GM10248 (cell line): Measurements from ENCODE around the gene SIT1.

Source experiments
- CTCF ChIA-PET: fragments of 300-600 bp; sonication (Branson Sonifier 250); formaldehyde crosslinking; extraction: SDS; loops from one replicate; lab custom pipeline; 2021; ENCODE audit warnings: antibody characterized with exemption; lab: Yijun Ruan, JAX
- POLR2A ChIA-PET: fragments of 350-650 bp; sonication (Branson Sonifier 250); formaldehyde crosslinking; extraction: SDS; loops from one replicate; lab custom pipeline; 2020; ENCODE audit warnings: antibody characterized with exemption; lab: Yijun Ruan, JAX
- DNase-seq: peaks from one replicate; pipeline ENCODE4 v3.0.0; 2012; ENCODE audit errors: extremely low spot score
- CTCF ChIP-seq: IDR thresholded peaks from 2 replicates; pipeline ENCODE4 v1.5.1; 2012; ENCODE audit warnings: mild to moderate bottlenecking, low read depth; ENCODE audit errors: extremely low read depth, missing control alignments, control extremely low read depth

SIT1 gene

GRCh38 chr9:35685506-35685905 is 34.8 kb upstream of the SIT1 start:
- no peak for DNase-seq
- POLR2A ChIA-PET, result no interaction called here
- CTCF ChIA-PET, result interaction anchor here (0.8 to 4.9 kb wide), 5 partner anchors 8 to 49 kb away, joined by 3 to 76 read pairs (median 3); no protein-coding TSS in a partner anchor
- TF ChIP-seq CTCF, result no peak

- ChIA-PET CTCF (interaction anchor here (0.8 to 4.9 kb wide), 5 partner anchors 11 to 50 kb away, joined by 3 to 76 read pairs (median 4); no protein-coding TSS in a partner anchor), POLR2A (no interaction called here)
- TF ChIP-seq CTCF, result no peak
- DNase-seq, result no peak
Measured at GRCh38 chr9:35684921-35685320, 34.2 kb upstream of the SIT1 start.

- DNase-seq, result no peak
- no peak for TF ChIP-seq CTCF
- ChIA-PET CTCF (interaction anchor here (0.8 to 4.9 kb wide), 11 partner anchors 9 to 71 kb away, joined by 3 to 76 read pairs (median 4); partner anchors contain the start of genes ARHGEF39, CA9, CCDC107 and RMRP), POLR2A (no interaction called here)
Measured at GRCh38 chr9:35683323-35683722, 32.6 kb upstream of the SIT1 start.

GRCh38 chr9:35682520-35683315 is 32.0 kb upstream of the SIT1 start:
- ChIA-PET CTCF (interaction anchor here (0.8 to 4.9 kb wide), 10 partner anchors 9 to 71 kb away, joined by 3 to 76 read pairs (median 4); partner anchors contain the start of genes ARHGEF39, CA9, CCDC107 and RMRP), POLR2A (no interaction called here)
- DNase-seq, result no peak
- TF ChIP-seq CTCF, result no peak

- TF ChIP-seq CTCF, result no peak
- ChIA-PET POLR2A (no interaction called here), CTCF (interaction anchor here (2.4 to 4.9 kb wide), 2 partner anchors 14 to 70 kb away, joined by 6 to 76 read pairs; no protein-coding TSS in a partner anchor)
- DNase-seq, result no peak
Measured at GRCh38 chr9:35682051-35682450, 31.3 kb upstream of the SIT1 start.

GRCh38 chr9:35681341-35682002 is 30.7 kb upstream of the SIT1 start:
- DNase-seq, result no peak
- no peak for TF ChIP-seq CTCF
- ChIA-PET CTCF (interaction anchor here (1.5 to 2.9 kb wide), 3 partner anchors 13 to 34 kb away, joined by 3 to 24 read pairs (median 4); no protein-coding TSS in a partner anchor), POLR2A (no interaction called here)
